VCaP (cell line): Measurements from ENCODE around the gene ZNF444.
"Not testable (repeated sequence)": the region's sequence is repeated elsewhere in the genome, so short reads cannot be mapped to it uniquely, and the experiment has no call there.

Experiments
- H3K27ac ChIP-seq: fragments of 450-650 bp; 2 replicates; pipeline ENCODE4 v1.5.1; 2017
- TF ChIP-seq, protein P1 (sequence below): fragments of 450-650 bp; conservative IDR thresholded peaks from 2 replicates; pipeline ENCODE4 v1.5.1; 2017; ENCODE audit warnings: mild to moderate bottlenecking, moderate library complexity

The ZNF444 gene

GRCh38 chr19:56176881-56177280 is 35.8 kb downstream of the ZNF444 start:
- TF ChIP-seq, protein P1, sequence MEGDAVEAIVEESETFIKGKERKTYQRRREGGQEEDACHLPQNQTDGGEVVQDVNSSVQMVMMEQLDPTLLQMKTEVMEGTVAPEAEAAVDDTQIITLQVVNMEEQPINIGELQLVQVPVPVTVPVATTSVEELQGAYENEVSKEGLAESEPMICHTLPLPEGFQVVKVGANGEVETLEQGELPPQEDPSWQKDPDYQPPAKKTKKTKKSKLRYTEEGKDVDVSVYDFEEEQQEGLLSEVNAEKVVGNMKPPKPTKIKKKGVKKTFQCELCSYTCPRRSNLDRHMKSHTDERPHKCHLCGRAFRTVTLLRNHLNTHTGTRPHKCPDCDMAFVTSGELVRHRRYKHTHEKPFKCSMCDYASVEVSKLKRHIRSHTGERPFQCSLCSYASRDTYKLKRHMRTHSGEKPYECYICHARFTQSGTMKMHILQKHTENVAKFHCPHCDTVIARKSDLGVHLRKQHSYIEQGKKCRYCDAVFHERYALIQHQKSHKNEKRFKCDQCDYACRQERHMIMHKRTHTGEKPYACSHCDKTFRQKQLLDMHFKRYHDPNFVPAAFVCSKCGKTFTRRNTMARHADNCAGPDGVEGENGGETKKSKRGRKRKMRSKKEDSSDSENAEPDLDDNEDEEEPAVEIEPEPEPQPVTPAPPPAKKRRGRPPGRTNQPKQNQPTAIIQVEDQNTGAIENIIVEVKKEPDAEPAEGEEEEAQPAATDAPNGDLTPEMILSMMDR = no peak
- no peak overlapping the region for H3K27ac ChIP-seq

DNA sequence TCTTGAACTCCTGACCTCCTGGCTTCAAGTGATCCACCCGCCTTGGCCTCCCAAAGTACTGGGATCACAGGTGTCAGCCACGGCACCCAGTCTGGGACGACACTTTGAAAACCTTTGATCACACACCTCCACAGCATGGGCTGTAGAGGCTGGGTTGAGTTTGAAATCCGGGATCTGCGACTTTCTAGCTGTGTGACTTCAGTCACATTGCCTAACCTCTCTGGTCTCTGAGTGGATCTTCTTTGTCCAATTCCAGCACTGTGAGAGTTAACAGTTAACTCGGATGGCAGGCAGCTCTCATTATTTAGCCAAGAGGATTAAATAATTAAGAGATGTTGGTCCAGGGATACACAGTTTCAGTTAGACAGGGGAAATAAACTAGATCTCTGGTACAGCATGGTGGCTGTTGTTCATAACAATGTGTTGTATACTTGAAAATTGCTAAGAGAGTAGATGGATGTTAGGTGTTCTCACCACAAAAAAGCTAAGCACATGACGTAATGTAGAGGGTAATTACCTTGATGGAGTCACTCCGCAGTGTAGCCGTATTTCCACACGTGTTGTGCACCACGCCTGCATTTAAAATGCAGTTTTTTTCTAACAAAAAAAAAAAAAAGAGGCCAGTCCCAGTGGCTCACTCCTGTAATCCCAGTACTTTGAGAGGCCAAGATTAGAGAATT is 36.6 kb downstream of the ZNF444 start:
- H3K27ac ChIP-seq = no peak overlapping the region

GRCh38 chr19:56189785-56190184 is 48.7 kb downstream of the ZNF444 start:
- H3K27ac ChIP-seq = no peak overlapping the region
- TF ChIP-seq, protein P1 = no peak

More for the DNA sequence above, 36.6 kb downstream of the ZNF444 start:
- TF ChIP-seq, protein P1 = no peak

DNA sequence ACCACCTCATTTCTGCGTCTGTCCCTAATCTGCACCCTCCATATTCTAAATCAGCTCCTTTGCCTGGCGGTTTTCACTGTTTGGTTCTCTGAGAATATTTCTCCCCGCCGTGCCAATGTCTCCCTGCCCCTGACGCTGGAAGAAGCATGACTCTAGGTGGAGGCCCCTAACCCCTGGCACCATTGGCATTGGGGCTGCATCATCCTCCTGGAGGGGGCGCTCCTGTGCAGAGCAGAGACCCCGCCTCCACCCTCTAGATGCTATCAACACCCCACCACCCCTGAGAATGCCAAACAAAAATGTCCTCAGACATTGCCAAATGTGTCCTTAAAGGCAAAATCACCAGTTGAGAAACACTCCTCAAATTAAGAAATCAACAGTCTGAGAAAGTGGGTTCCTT is 50.0 kb downstream of the ZNF444 start:
- no peak overlapping the region for H3K27ac ChIP-seq
- TF ChIP-seq, protein P1 = no peak

- TF ChIP-seq, protein P1 = no peak
These were observed 50.6 kb downstream of the ZNF444 start for GRCh38 chr19:56191711-56192110.

DNA sequence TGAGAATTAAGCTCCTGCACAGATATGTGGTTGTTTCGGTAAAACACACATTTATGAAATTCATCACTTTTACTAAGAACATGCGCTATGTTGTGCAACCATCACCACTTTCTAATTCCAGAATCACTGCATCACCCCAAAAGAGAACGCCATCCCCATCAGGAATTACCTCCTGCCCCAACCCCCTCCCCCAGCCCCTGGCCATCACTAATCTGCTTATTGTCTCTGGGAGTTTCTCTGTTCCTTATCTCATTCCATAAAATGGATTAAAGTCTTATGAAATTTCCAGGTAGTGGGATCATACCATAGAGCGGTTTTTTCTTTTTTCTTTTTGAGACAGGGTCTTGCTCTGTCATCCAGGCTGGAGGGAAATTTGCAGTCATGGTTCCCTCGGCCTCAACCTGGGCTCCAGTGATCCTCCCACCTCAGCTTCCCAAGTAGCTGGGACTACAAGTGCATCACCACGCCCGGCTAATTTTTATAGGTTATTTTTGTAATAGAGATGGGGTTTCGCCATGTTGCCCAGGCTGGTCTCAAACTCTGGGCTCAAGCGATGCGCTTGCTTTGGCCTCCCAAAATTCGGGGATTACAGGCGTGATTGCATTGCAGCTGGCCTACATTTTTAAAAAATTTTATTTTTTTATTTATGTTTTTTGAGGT is 53.0 kb downstream of the ZNF444 start:
- TF ChIP-seq, protein P1 = no peak
- H3K27ac ChIP-seq = no peak overlapping the region

More at GRCh38 chr19:56191711-56192110, 50.6 kb downstream of the ZNF444 start:
- no peak overlapping the region for H3K27ac ChIP-seq

DNA sequence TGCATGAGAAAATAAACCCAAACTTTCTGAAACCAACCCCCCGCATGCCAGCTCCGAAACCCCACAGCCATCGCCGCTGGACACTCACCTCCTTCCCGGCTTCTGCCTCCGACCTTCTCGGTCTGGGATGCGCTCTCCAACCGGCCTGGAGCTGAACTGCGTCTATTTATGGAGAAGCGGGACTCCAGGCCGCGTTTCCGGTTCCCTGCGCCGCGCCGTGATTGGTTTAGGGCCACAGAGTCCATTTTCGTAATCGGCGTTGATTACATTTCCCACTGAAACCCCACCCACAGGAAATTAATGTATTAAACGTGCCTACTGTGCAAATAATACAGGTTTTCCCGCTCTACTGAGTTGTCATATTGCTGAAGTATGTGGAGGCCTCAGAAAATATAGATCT is 56.6 kb downstream of the ZNF444 start, which contains the start of gene ZSCAN5B:
Gene ZSCAN5B (minus strand): TSS at position 138 of the 400 bp plus-strand sequence. CDS start 4,731 bp downstream, outside the sequence.
- not testable (repeated sequence) for H3K27ac ChIP-seq

GRCh38 chr19:56199687-56200086 is 58.6 kb downstream of the ZNF444 start:
- no peak overlapping the region for H3K27ac ChIP-seq
- TF ChIP-seq, protein P1 = no peak
